ENCODE results near the gene SERPING1.

SERPING1 gene

DNA sequence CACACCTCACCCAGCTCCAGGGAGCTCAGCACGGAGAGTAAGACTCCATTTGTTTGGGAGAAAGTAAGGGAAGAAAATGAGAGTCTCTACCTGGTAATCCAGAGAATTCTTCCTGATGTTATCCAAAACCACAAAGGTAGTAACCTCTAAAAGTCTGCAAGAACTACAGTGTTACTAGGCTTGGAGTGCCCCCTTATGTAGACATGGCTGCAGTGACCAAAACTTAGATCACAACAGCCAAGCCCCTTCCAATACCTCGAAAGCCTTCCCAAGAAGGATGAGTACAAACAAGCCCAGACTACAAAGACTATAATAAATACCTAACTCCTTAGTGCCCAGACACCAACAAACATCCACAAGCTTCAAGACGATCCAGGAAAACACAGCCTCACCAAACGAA is 34.9 kb upstream of the SERPING1 start:
- H3K36me3 ChIP-seq (replicated peaks in 1 of 2; ENCODE audit: control insufficient read depth in 2 of 2, insufficient read depth in 2 of 2, low read length in 2 of 2) = peaks cover 11 to 54% of the 10 kb centered on the region in 2 donors
- no peak overlapping the region for H3K14ac ChIP-seq (ENCODE audit: low read length)
- no peak overlapping the region for H3K4me3 ChIP-seq (ENCODE audit: low read length in 2 of 2)
- H2BK15ac ChIP-seq (ENCODE audit: low read length) = no peak overlapping the region
- H4K91ac ChIP-seq (ENCODE audit: low read depth, low read length, poor library complexity) = no peak overlapping the region
- H3K18ac ChIP-seq (ENCODE audit: low read length) = no peak overlapping the region
- no peak overlapping the region for H3K27ac ChIP-seq (replicated peaks; ENCODE audit: low read length)
- no CpG with 5 or more reads among the region's 4 CpGs for WGBS, 2 donors (ENCODE audit: extremely low coverage in 2 of 2, insufficient read length in 2 of 2, insufficient replicate concordance in 1 of 2)
- H2BK120ac ChIP-seq (ENCODE audit: low read depth, low read length) = no peak overlapping the region
- H2AFZ ChIP-seq (ENCODE audit: low read length) = no peak overlapping the region
- no peak overlapping the region for H4K8ac ChIP-seq (ENCODE audit: low read depth, low read length)
- H3K4me1 ChIP-seq (ENCODE audit: control insufficient read depth in 2 of 2, insufficient read depth in 1 of 2, low read depth in 1 of 2, low read length in 2 of 2) = peaks cover 5 to 11% of the 10 kb centered on the region in 2 donors
- H2AK5ac ChIP-seq (ENCODE audit: low read depth, low read length) = no peak overlapping the region
- no peak overlapping the region for H2BK5ac ChIP-seq (ENCODE audit: low read length)
- H3K79me1 ChIP-seq (ENCODE audit: low read depth, low read length) = peaks cover 2% of the 10 kb centered on the region
- H3K27me3 ChIP-seq (ENCODE audit: control insufficient read depth in 3 of 3, insufficient read depth in 3 of 3, low read depth in 1 of 3, low read length in 3 of 3) = no peaks in the 10 kb centered on the region
- H2BK12ac ChIP-seq (ENCODE audit: low read length) = no peak overlapping the region
- H3K9ac ChIP-seq (ENCODE audit: low read depth, low read length, poor library complexity) = no peak overlapping the region
- H3K4me2 ChIP-seq (ENCODE audit: insufficient read depth, low read length, poor library complexity, severe bottlenecking) = no peak overlapping the region
- H3K4ac ChIP-seq (ENCODE audit: low read length) = no peak overlapping the region
- H3K9me3 ChIP-seq (replicated peaks in 1 of 2; ENCODE audit: control insufficient read depth in 2 of 2, insufficient read depth in 1 of 2, low read depth in 1 of 2, low read length in 2 of 2) = no peaks in the 10 kb centered on the region
- no peak for DNase-seq (ENCODE audit: low spot score)
- H3K23ac ChIP-seq (ENCODE audit: low read depth, low read length, poor library complexity) = no peak overlapping the region

DNA sequence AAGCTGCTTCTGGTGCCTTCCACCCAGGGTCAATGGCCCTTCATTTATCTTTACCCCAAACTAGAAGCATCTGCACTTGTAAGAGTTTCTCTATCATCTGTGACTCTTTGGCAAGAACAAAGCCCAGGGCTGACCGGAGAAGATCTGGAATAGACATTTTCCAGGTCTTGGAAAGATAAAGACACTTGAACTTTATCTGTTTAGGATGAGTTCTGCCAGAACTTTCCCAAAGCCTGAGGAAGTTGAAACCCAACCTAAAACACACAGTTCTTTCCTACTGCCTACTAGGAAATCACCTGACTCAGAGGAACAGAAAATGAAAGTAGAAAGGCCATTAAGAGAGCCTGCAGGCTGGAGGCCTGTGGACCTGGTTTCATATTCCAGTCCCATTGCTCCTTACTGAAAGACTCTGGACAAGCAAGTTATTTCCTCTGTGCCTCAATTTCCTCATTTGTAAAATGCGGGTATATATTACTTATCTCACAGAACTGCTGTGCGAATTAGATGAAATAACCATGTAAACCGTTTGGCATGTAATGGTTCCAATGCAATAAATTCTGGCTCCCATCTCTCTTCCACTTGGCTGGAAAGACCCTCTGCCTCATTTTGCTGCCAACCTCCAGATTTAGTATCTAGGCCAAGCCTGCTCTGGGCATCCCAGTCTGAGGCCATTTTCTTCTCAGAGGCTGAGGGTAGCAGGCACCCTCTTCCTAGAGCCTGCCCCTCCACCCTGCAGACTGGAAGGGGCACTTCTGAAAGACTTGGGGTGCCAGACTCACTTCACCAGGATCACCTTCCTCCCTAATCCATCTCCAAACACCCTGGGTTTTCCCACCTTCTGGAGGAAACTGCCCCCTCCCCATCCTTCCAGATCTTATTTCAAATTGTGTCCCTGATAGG is 31.2 kb upstream of the SERPING1 start:
- H3K79me1 ChIP-seq (ENCODE audit: low read depth, low read length) = peaks cover 5% of the 10 kb centered on the region
- no peak overlapping the region for H3K23ac ChIP-seq (ENCODE audit: low read depth, low read length, poor library complexity)
- no peaks in the 10 kb centered on the region for H3K9me3 ChIP-seq (replicated peaks in 1 of 2; ENCODE audit: control insufficient read depth in 2 of 2, insufficient read depth in 1 of 2, low read depth in 1 of 2, low read length in 2 of 2)
- no peak overlapping the region for H3K18ac ChIP-seq (ENCODE audit: low read length)
- no peak for DNase-seq (ENCODE audit: low spot score)
- peaks cover 0 to 20% of the 10 kb centered on the region in 2 donors for H3K36me3 ChIP-seq (replicated peaks in 1 of 2; ENCODE audit: control insufficient read depth in 2 of 2, insufficient read depth in 2 of 2, low read length in 2 of 2)
- no peak overlapping the region for H3K14ac ChIP-seq (ENCODE audit: low read length)
- H4K91ac ChIP-seq (ENCODE audit: low read depth, low read length, poor library complexity) = no peak overlapping the region
- peak overlapping the region; percentile 96 for H3K4me2 ChIP-seq (ENCODE audit: insufficient read depth, low read length, poor library complexity, severe bottlenecking)
- H3K9ac ChIP-seq (ENCODE audit: low read depth, low read length, poor library complexity) = no peak overlapping the region
- WGBS, 2 donors (ENCODE audit: extremely low coverage in 2 of 2, insufficient read length in 2 of 2, insufficient replicate concordance in 1 of 2) = no CpG with 5 or more reads among the region's 4 CpGs
- no peak overlapping the region for H2BK12ac ChIP-seq (ENCODE audit: low read length)
- H4K8ac ChIP-seq (ENCODE audit: low read depth, low read length) = no peak overlapping the region
- H3K4me3 ChIP-seq (ENCODE audit: low read length in 2 of 2) = peak overlapping the region; percentile 9 to 98
- no peak overlapping the region for H2AFZ ChIP-seq (ENCODE audit: low read length)
- H3K27ac ChIP-seq (replicated peaks; ENCODE audit: low read length) = peak overlapping the region; percentile 11
- H2AK5ac ChIP-seq (ENCODE audit: low read depth, low read length) = peak overlapping the region; percentile 57
- H2BK120ac ChIP-seq (ENCODE audit: low read depth, low read length) = no peak overlapping the region
- no peak overlapping the region for H2BK15ac ChIP-seq (ENCODE audit: low read length)
- H3K4me1 ChIP-seq (ENCODE audit: control insufficient read depth in 2 of 2, insufficient read depth in 1 of 2, low read depth in 1 of 2, low read length in 2 of 2) = peaks cover 15 to 22% of the 10 kb centered on the region in 2 donors
- no peak overlapping the region for H3K4ac ChIP-seq (ENCODE audit: low read length)
- no peaks in the 10 kb centered on the region for H3K27me3 ChIP-seq (ENCODE audit: control insufficient read depth in 3 of 3, insufficient read depth in 3 of 3, low read depth in 1 of 3, low read length in 3 of 3)
- H2BK5ac ChIP-seq (ENCODE audit: low read length) = no peak overlapping the region

DNA sequence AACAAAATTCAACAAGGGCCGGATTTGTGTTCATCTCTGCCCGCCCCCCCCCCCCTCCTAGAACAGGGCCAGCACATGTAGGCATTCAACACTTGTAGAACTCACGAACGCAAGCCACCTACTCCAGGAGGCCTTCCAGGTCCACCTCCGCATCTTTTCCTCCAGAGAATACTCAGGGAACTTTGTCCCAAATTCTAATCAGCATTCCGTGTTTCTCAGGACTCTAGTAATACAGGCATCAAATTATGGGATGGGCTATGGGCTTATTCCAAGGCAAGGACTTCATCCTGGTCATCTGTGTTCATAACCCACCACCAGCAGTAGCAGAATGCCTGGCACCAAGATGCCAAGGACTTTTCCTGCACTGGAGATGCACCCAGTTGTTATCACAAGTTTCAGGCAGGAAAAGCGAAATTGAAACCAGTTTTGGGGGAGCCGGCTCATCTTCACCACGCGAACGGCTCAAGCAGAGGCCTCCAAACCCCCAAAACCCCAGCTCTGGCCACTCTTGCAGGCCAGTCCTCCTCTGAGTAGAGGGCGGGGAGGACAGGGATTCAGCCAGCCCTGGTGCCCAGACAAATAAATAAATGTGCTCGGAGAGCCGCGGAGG is 30.5 kb upstream of the SERPING1 start:
- Histone ChIP-seq H3K36me3 (replicated peaks in 1 of 2; ENCODE audit: control insufficient read depth in 2 of 2, insufficient read depth in 2 of 2, low read length in 2 of 2) (peaks cover 0 to 12% of the 10 kb centered on the region in 2 donors), H3K9me3 (replicated peaks in 1 of 2; ENCODE audit: control insufficient read depth in 2 of 2, insufficient read depth in 1 of 2, low read depth in 1 of 2, low read length in 2 of 2) (peaks cover 0 to 2% of the 10 kb centered on the region in 2 donors), H3K4me1 (ENCODE audit: control insufficient read depth in 2 of 2, insufficient read depth in 1 of 2, low read depth in 1 of 2, low read length in 2 of 2) (peaks cover 15 to 22% of the 10 kb centered on the region in 2 donors), H3K27me3 (ENCODE audit: control insufficient read depth in 3 of 3, insufficient read depth in 3 of 3, low read depth in 1 of 3, low read length in 3 of 3) (no peaks in the 10 kb centered on the region), H3K27ac (replicated peaks; ENCODE audit: low read length) (no peak overlapping the region), H3K14ac (ENCODE audit: low read length) (no peak overlapping the region), H2BK15ac (ENCODE audit: low read length) (peak overlapping the region; percentile 100), H2BK5ac (ENCODE audit: low read length) (peak overlapping the region; percentile 99), H3K23ac (ENCODE audit: low read depth, low read length, poor library complexity) (peak overlapping the region; percentile 96), H4K91ac (ENCODE audit: low read depth, low read length, poor library complexity) (no peak overlapping the region), H3K9ac (ENCODE audit: low read depth, low read length, poor library complexity) (peak overlapping the region; percentile 94), H3K18ac (ENCODE audit: low read length) (peak overlapping the region; percentile 92), H2AK5ac (ENCODE audit: low read depth, low read length) (peak overlapping the region; percentile 57), H2BK12ac (ENCODE audit: low read length) (no peak overlapping the region), H2BK120ac (ENCODE audit: low read depth, low read length) (no peak overlapping the region), H4K8ac (ENCODE audit: low read depth, low read length) (no peak overlapping the region), H2AFZ (ENCODE audit: low read length) (peak overlapping the region; percentile 96), H3K4ac (ENCODE audit: low read length) (no peak overlapping the region), H3K79me1 (ENCODE audit: low read depth, low read length) (peaks cover 5% of the 10 kb centered on the region), H3K4me3 (ENCODE audit: low read length in 2 of 2) (peak overlapping the region; percentile 96 to 98), H3K4me2 (ENCODE audit: insufficient read depth, low read length, poor library complexity, severe bottlenecking) (peak overlapping the region; percentile 96)
- WGBS, 2 donors (ENCODE audit: extremely low coverage in 2 of 2, insufficient read length in 2 of 2, insufficient replicate concordance in 1 of 2) = no CpG with 5 or more reads among the region's 15 CpGs
- DNase-seq (ENCODE audit: low spot score) = no peak
